GM06990 (cell line): ENCODE results near the gene SUMO4.

Experiments
- DNase-seq: peaks from one replicate; pipeline ENCODE4 v3.0.0-alpha.2; 2011; ENCODE audit not compliant: insufficient read length; ENCODE audit errors: extremely low read depth
- H3K27me3 ChIP-seq: replicated peaks from 2 replicates; pipeline ENCODE4 v1.6.0; 2011; ENCODE audit warnings: low read length; ENCODE audit not compliant: control insufficient read depth, insufficient read depth
- H3K36me3 ChIP-seq: 2 replicates; pipeline ENCODE4 v1.5.1; 2011; ENCODE audit warnings: low read length; ENCODE audit not compliant: control insufficient read depth, insufficient read depth
- H3K4me3 ChIP-seq: replicated peaks from 2 replicates; pipeline ENCODE4 v1.5.1; 2011; ENCODE audit warnings: low read depth, mild to moderate bottlenecking, control low read depth, low read length
- TF ChIP-seq, protein P1 (sequence below): IDR thresholded peaks from 2 replicates; pipeline ENCODE4 v1.5.1; 2011; ENCODE audit warnings: low read length, control low read depth, mild to moderate bottlenecking, inconsistent platforms; ENCODE audit not compliant: insufficient read depth, poor library complexity, severe bottlenecking

SUMO4 gene

DNA sequence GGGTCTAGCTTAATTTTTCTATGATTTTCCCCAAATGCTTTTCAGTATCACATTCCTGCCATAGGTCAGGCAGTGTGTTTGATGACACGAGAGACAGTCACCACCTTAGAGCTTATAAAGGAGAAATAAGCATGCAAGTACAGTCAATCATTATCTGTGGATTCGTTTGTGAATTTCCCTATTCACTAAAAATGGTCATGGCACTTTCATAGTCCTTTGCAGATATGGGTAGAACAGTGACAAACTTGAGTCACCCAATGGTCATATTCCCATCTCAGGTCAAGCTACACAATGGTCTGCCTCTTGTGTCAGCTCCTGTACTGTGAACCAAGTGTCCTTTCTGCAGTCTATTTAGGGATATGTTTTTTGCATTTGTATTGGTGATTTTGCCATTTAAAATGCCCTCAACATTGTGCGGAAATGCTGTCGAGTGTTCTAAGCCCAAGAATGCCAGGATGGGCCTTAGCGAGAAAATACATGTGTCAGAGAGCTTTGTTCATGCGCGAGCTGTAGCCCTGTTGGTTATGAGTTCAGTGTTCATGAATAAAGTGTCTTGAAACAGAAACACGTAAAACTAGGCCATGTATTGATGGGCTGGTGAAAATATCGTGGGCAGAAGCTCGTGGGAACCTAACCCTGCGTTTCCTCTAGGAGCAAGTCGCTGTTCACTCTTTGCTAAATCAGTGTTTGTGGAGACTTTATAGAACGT, 19.8 kb downstream of the SUMO4 start:
- no peaks in the 10 kb centered on the region for H3K27me3 ChIP-seq
- TF ChIP-seq, protein P1, sequence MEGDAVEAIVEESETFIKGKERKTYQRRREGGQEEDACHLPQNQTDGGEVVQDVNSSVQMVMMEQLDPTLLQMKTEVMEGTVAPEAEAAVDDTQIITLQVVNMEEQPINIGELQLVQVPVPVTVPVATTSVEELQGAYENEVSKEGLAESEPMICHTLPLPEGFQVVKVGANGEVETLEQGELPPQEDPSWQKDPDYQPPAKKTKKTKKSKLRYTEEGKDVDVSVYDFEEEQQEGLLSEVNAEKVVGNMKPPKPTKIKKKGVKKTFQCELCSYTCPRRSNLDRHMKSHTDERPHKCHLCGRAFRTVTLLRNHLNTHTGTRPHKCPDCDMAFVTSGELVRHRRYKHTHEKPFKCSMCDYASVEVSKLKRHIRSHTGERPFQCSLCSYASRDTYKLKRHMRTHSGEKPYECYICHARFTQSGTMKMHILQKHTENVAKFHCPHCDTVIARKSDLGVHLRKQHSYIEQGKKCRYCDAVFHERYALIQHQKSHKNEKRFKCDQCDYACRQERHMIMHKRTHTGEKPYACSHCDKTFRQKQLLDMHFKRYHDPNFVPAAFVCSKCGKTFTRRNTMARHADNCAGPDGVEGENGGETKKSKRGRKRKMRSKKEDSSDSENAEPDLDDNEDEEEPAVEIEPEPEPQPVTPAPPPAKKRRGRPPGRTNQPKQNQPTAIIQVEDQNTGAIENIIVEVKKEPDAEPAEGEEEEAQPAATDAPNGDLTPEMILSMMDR, result no peak
- no peak overlapping the region for H3K4me3 ChIP-seq
- no peaks in the 10 kb centered on the region for H3K36me3 ChIP-seq
- DNase-seq, result no peak

DNA sequence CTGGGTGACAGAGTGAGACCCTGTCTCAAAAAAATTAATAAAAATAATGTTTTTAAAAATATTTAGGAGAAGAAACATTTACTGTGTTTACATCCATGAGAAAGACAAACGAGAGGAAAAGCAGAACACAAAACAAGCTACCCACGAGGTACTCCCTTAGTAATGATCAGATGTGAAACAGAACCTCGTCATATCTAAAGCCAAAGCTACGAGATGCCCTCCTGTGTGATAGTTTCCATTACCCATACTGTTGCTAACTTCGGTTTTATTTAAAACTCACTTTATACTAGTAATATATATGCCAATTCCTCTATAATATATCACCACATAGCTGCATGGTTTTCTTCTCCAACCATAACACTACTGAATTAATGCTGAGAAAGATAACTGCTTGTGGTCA, 21.1 kb downstream of the SUMO4 start:
- DNase-seq, result no peak
- Histone ChIP-seq H3K27me3 (no peaks in the 10 kb centered on the region), H3K4me3 (no peak overlapping the region), H3K36me3 (no peaks in the 10 kb centered on the region)
- TF ChIP-seq, protein P1, result no peak

GRCh38 chr6:149422581-149422980, 22.5 kb downstream of the SUMO4 start:
- Histone ChIP-seq H3K27me3 (no peaks in the 10 kb centered on the region), H3K36me3 (no peaks in the 10 kb centered on the region), H3K4me3 (no peak overlapping the region)
- TF ChIP-seq, protein P1, result no peak
- DNase-seq, result no peak

DNA sequence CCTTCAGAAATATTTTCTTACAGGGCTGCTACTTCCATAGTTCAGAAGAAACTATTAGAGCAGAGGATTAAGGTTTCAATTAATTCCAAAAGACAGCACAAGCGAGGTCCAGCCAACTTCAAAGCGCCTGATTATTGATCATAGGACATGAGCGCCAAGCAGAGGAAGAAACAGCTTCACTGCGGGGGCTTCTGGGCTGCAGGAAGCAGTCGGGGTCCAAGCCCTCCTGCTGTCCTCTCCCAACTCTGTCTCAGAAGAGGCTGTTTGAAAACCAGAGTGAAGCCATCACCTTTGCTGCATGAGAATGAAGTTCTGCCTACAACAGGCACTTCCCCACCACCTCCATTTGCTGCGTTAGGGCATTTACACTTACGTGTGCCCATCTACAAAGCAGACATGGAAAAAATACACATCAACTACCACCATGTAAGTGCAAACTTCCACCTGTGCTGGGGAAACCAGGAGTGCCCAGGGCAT, 23.9 kb downstream of the SUMO4 start:
- TF ChIP-seq, protein P1, result no peak
- Histone ChIP-seq H3K4me3 (no peak overlapping the region), H3K36me3 (no peaks in the 10 kb centered on the region), H3K27me3 (no peaks in the 10 kb centered on the region)
- DNase-seq, result no peak

GRCh38 chr6:149425224-149425623, 25.2 kb downstream of the SUMO4 start:
- TF ChIP-seq, protein P1, result no peak
- Histone ChIP-seq H3K27me3 (no peaks in the 10 kb centered on the region), H3K4me3 (no peak overlapping the region), H3K36me3 (no peaks in the 10 kb centered on the region)
- no peak for DNase-seq

- TF ChIP-seq, protein P1, result no peak
- H3K27me3 ChIP-seq, result no peaks in the 10 kb centered on the region
- no peak overlapping the region for H3K4me3 ChIP-seq
- no peaks in the 10 kb centered on the region for H3K36me3 ChIP-seq
- DNase-seq, result no peak
These were observed 25.7 kb downstream of the SUMO4 start for GRCh38 chr6:149425754-149426153.
